ENCODE results near the gene CPSF3. TPM values are rescaled to one million over a fixed set of nuclear protein-coding genes. Genes with fewer than 3 reads are reported as not detected.

Gene CPSF3
- total RNA-seq, 1 experiment from 2014 or later = 95.5 TPM

DNA sequence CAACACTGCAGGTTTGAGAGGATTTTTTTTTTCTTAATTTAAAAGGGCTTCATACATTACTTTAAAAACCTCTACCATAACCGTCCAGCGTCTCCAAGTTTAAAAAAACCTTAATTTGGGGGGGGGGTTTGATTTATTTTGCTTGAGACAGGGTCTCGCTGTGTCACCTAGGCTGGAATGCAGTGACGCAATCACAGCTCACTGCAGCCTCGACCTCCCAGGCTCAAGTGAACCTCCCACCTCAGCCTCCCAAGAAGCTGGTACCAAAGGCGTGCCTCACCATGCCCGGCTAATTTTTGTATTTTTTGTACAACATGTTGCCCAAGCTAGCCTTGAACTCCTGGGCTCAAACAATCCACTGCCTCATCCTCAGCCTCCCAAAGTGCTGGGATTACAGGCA is 95.3 kb downstream of the CPSF3 start:
- no CpG with 5 or more reads among the region's 7 CpGs for WGBS (ENCODE audit: extremely low coverage, insufficient read length, low lambda C conversion rate)
- Histone ChIP-seq H2BK12ac (ENCODE audit: insufficient read length, low read depth, low read length) (no peak overlapping the region), H2BK20ac (ENCODE audit: low read depth, low read length, poor library complexity, severe bottlenecking) (no peak overlapping the region), H2AK5ac (ENCODE audit: insufficient read length, low read length) (no peak overlapping the region), H4K20me1 (ENCODE audit: control insufficient read depth, insufficient read depth, insufficient read length) (no peaks in the 10 kb centered on the region), H3K4me2 (ENCODE audit: insufficient read depth, insufficient read length, low read length) (no peak overlapping the region), H3K79me1 (ENCODE audit: insufficient read depth, low read depth, low read length, poor library complexity, severe bottlenecking) (no peaks in the 10 kb centered on the region), H4K91ac (ENCODE audit: insufficient read length, low read depth, low read length) (no peak overlapping the region), H3K23ac (ENCODE audit: insufficient read length, low read depth, low read length) (no peak overlapping the region), H3K79me2 (ENCODE audit: insufficient read depth, low read length) (no peaks in the 10 kb centered on the region), H2BK15ac (ENCODE audit: low read depth, low read length) (no peak overlapping the region), H3K9me3 (ENCODE audit: control insufficient read depth, low read depth, low read length) (no peaks in the 10 kb centered on the region), H3K27ac (ENCODE audit: insufficient read length, low read depth, low read length) (no peak overlapping the region), H3K18ac (ENCODE audit: insufficient read length, low read depth, low read length) (no peak overlapping the region), H3K4ac (ENCODE audit: low read depth, low read length) (no peak overlapping the region), H3K23me2 (ENCODE audit: insufficient read length, low read depth, low read length, poor library complexity, severe bottlenecking) (no peaks in the 10 kb centered on the region), H4K5ac (ENCODE audit: insufficient read length, low read depth, low read length) (no peak overlapping the region), H3T11ph (ENCODE audit: low read length) (no peak overlapping the region), H3K4me1 (ENCODE audit: insufficient read depth, low read length) (no peaks in the 10 kb centered on the region), H2BK120ac (ENCODE audit: low read depth, low read length, poor library complexity, severe bottlenecking) (no peak overlapping the region), H3K9ac (ENCODE audit: extremely low read depth, insufficient read length, low read length) (no peak overlapping the region), H3K56ac (ENCODE audit: insufficient read length, low read depth, low read length) (no peak overlapping the region), H4K8ac (replicated peaks; ENCODE audit: insufficient read length, low read depth, low read length) (no peak overlapping the region), H2AFZ (ENCODE audit: low read length) (no peak overlapping the region), H2BK5ac (ENCODE audit: insufficient read length, low read length) (no peak overlapping the region), H3K14ac (ENCODE audit: insufficient read depth, low read length) (no peak overlapping the region), H3K27me3 (ENCODE audit: insufficient read depth, low read length) (no peaks in the 10 kb centered on the region)
- H3K9me3 Mint-ChIP-seq = no peaks in the 10 kb centered on the region
- DNase-seq = no peak
- H3K36me3 Mint-ChIP-seq (ENCODE audit: insufficient read depth in 1 of 3, low read depth in 3 of 3) = peaks cover 12 to 51% (median 36%) of the 10 kb centered on the region in 3 experiments; a peak in 6 of 7 replicates
- H3K4me3 Mint-ChIP-seq = no peak overlapping the region
- no peaks in the 10 kb centered on the region for H3K4me1 Mint-ChIP-seq
- H3K27ac Mint-ChIP-seq = no peak overlapping the region
- TF ChIP-seq, protein P1, sequence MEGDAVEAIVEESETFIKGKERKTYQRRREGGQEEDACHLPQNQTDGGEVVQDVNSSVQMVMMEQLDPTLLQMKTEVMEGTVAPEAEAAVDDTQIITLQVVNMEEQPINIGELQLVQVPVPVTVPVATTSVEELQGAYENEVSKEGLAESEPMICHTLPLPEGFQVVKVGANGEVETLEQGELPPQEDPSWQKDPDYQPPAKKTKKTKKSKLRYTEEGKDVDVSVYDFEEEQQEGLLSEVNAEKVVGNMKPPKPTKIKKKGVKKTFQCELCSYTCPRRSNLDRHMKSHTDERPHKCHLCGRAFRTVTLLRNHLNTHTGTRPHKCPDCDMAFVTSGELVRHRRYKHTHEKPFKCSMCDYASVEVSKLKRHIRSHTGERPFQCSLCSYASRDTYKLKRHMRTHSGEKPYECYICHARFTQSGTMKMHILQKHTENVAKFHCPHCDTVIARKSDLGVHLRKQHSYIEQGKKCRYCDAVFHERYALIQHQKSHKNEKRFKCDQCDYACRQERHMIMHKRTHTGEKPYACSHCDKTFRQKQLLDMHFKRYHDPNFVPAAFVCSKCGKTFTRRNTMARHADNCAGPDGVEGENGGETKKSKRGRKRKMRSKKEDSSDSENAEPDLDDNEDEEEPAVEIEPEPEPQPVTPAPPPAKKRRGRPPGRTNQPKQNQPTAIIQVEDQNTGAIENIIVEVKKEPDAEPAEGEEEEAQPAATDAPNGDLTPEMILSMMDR (conservative IDR thresholded peaks at IDR 0.05) = no peak
- H3K27me3 Mint-ChIP-seq (ENCODE audit: low read depth) = no peaks in the 10 kb centered on the region
